Measurements from ENCODE around the gene SASH1.
A peak's percentile ranks its signal among the peaks of the same experiment; 100 is the strongest.

- peak; percentile 4 to 24 (median 6) for TF ChIP-seq POLR2AphosphoS5 (IDR thresholded peaks at IDR 0.05)
- TF ChIP-seq, protein P1, sequence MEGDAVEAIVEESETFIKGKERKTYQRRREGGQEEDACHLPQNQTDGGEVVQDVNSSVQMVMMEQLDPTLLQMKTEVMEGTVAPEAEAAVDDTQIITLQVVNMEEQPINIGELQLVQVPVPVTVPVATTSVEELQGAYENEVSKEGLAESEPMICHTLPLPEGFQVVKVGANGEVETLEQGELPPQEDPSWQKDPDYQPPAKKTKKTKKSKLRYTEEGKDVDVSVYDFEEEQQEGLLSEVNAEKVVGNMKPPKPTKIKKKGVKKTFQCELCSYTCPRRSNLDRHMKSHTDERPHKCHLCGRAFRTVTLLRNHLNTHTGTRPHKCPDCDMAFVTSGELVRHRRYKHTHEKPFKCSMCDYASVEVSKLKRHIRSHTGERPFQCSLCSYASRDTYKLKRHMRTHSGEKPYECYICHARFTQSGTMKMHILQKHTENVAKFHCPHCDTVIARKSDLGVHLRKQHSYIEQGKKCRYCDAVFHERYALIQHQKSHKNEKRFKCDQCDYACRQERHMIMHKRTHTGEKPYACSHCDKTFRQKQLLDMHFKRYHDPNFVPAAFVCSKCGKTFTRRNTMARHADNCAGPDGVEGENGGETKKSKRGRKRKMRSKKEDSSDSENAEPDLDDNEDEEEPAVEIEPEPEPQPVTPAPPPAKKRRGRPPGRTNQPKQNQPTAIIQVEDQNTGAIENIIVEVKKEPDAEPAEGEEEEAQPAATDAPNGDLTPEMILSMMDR (IDR thresholded peaks at IDR 0.05), result no peak
Measured at GRCh38 chr6:148364056-148364824, 21.6 kb downstream of the SASH1 start.
